ENCODE data around the gene AOX1.

GRCh38 chr2:200538139-200538538 lies 47.7 kb upstream of the AOX1 start:
- TF ChIP-seq CTCF (IDR thresholded peaks at IDR 0.05) (no peak), POLR2AphosphoS5 (IDR thresholded peaks at IDR 0.05; ENCODE audit: low read depth, low read length) (no peak), REST (IDR thresholded peaks at IDR 0.05; ENCODE audit: insufficient read depth in 1 of 2, low read depth in 2 of 2, low read length in 1 of 2) (no peak), SIN3A (IDR thresholded peaks at IDR 0.05; ENCODE audit: borderline replicate concordance, insufficient read depth, low read depth, low read length) (no peak)

Measured in Panc1 (cell line).